Neural cell (in vitro differentiated cells): ENCODE measurements around the gene NTPCR.

Source experiments
- EP300 ChIP-seq: fragments of 450-650 bp; conservative IDR thresholded peaks from 2 replicates; pipeline ENCODE4 v1.6.1; 2014; ENCODE audit warnings: antibody characterized with exemption, mild to moderate bottlenecking, moderate library complexity; ENCODE audit not compliant: poor library complexity, severe bottlenecking
- EZH2 ChIP-seq: fragments of 200-600, 300-800 bp; shearing (Covaris generic), sonication (generic); IDR thresholded peaks from 2 replicates; pipeline ENCODE4 v1.6.1; 2014; ENCODE audit warnings: antibody characterized with exemption, low read length, borderline replicate concordance, mild to moderate bottlenecking; ENCODE audit not compliant: insufficient read depth, poor library complexity, severe bottlenecking
- POLR2AphosphoS5 ChIP-seq: IDR thresholded peaks from 2 replicates; pipeline ENCODE4 v1.6.1; 2012
- SMC3 ChIP-seq: fragments of 450-650 bp; conservative IDR thresholded peaks from 2 replicates; pipeline ENCODE4 v1.6.1; 2014; ENCODE audit warnings: antibody characterized with exemption, mild to moderate bottlenecking, moderate library complexity; ENCODE audit not compliant: poor library complexity
- TAF1 ChIP-seq: IDR thresholded peaks from 2 replicates; pipeline ENCODE4 v1.6.1; 2012; ENCODE audit warnings: low read depth
- TF ChIP-seq, protein P1 (sequence below): fragments of 450-650 bp; IDR thresholded peaks from 2 replicates; pipeline ENCODE4 v1.5.1; 2014; ENCODE audit warnings: antibody characterized with exemption, mild to moderate bottlenecking, moderate library complexity; ENCODE audit not compliant: poor library complexity, severe bottlenecking

DNA sequence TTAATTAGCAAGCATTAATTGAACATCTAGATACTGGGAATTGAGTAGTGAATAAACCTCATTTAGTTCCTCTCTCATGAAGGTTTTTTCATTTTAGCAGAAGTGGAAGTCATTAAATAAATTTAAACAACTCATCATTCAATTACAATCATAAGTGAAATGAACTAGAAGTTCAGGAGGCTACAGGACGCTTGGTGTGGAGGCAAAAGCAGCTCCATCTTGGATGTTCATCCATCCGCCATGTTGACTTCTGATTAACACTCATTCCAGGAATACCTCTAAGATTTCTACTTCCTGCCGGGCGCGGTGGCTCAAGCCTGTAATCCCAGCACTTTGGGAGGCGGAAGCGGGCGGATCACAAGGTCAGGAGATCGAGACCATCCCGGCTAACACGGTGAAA, 11.5 kb upstream of the NTPCR start:
- TF ChIP-seq, protein P1, sequence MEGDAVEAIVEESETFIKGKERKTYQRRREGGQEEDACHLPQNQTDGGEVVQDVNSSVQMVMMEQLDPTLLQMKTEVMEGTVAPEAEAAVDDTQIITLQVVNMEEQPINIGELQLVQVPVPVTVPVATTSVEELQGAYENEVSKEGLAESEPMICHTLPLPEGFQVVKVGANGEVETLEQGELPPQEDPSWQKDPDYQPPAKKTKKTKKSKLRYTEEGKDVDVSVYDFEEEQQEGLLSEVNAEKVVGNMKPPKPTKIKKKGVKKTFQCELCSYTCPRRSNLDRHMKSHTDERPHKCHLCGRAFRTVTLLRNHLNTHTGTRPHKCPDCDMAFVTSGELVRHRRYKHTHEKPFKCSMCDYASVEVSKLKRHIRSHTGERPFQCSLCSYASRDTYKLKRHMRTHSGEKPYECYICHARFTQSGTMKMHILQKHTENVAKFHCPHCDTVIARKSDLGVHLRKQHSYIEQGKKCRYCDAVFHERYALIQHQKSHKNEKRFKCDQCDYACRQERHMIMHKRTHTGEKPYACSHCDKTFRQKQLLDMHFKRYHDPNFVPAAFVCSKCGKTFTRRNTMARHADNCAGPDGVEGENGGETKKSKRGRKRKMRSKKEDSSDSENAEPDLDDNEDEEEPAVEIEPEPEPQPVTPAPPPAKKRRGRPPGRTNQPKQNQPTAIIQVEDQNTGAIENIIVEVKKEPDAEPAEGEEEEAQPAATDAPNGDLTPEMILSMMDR: no peak
- TF ChIP-seq EP300: no peak
- no peak for TF ChIP-seq SMC3
- no peak for TF ChIP-seq EZH2
- TF ChIP-seq POLR2AphosphoS5: no peak
- no peak for TF ChIP-seq TAF1
